HG02798 (cell line): Measurements from ENCODE around the gene HCFC1.

Experiments
- ATAC-seq: cut with Tn5 transposase; IDR thresholded peaks from one replicate; pipeline ENCODE4 v1.9.1; 2021; ENCODE audit warnings: mild to moderate bottlenecking; ENCODE audit not compliant: unreplicated experiment, poor library complexity

Gene HCFC1

GRCh38 chrX:153971450-153972367 is at the start of gene HCFC1:
Gene HCFC1, minus strand, starts transcription at chrX:153971818. Its CDS starts 978 bp downstream, at chrX:153970840.
- peak; percentile 45 for ATAC-seq

GRCh38 chrX:154021131-154021611 is 49.6 kb upstream of the HCFC1 start:
- no peak for ATAC-seq

DNA sequence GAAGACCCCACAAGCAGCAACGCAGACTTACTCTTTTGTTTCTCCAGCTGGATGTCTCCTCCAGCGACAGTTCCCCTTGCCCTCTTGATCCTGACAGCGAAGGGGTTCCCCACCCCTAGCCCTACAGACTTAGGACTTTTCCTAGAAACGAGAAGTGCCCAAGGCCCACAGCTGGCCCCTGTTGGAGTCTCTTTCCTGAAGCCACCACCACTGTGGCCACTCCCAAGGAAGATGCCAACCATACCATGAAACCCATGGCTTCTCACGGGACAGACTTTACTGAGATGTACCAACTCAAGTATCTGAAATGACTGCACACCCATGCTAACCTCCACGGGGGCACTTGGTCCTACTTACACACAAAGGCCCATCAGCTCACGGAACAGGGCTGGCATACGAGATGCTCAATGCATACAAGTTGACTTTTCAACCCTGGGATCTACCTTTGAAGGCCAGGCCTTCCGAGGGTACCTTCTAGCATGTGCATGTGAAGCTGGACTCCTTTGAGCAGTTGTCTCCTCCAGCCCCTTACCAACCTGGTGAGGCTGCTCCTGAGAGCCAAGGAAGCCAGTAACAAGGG is 49.0 kb upstream of the HCFC1 start:
- no peak for ATAC-seq

DNA sequence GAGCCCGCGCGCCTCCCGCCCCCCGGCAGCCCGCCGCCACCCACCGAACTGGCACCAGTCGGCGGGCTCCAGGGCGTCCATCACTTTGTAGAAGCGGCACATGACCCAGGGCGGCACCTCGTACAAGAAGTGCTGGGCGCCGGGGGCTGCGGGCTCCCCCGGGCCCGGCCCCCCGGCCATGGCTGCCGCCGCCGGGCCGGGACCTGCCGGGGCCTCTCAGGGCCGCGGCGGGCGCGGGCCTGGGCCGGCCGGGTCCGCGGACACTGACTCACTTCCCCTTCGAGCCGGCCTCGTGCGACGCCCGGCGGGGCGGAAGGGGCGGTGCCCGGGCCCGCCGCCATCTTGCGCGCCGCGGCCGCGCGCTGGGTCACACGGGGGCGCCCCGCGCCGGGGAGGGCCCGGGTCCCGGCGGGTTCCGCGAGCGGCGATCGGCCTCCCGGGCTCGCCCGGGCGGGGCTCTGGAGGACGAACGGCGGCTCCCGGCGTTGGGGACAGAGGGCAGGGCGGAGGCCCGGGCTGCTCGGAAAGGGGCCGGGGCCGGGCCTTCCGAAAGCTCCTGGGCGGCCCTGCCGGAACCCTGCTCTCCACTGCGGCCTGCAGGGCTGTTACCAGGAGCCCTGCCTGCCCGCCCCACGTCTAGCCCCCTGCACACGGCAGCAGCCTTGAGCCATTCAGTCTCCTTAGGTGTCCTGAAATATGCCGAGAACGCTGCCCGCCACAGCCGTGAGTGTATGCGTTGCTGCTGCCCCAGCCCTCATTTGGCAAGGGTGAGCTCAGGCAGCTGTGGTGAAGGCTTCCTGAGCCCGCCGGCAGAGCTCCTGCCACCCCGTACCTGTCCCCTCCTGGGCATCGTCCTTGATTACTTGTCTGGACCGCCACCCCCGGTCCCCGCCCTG is 48.3 kb upstream of the HCFC1 start, which contains the start of gene IRAK1:
Gene IRAK1, minus strand, starts transcription at position 270 of the 896 bp plus-strand sequence. Its CDS starts 90 bp downstream, at position 180.
- peak; percentile 78 for ATAC-seq

DNA sequence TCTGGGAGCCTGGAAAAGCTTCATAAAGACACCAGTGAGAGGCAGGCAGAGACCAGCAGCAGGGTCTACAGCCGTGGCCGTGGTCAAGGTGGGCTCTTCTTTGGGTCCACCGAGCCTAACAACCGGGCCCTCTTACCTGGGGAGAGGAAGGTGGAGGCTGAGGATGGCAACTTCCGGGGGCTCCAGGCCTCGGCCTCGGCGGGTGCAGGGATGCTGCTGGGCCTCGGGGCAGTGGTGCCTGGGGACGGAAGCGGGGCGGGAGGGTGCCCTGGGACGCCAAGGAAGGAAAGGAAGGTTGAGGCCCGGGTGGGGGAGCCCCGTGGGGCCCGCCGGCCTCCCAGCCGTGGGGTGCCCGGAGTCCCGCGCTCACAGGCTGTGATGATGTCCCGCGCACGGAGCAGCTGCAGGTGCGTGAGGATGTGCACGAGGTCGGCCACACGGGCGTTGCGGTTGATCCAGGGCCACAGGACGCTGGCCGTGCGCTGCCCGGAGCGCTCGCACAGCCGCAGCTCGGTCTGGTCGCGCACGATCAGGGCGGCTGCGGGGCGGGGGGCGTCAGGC is 47.5 kb upstream of the HCFC1 start:
- no peak for ATAC-seq

- no peak for ATAC-seq
Observed at GRCh38 chrX:154018518-154019060, 47.0 kb upstream of the HCFC1 start.

GRCh38 chrX:154017766-154018517 is 46.3 kb upstream of the HCFC1 start:
- no peak for ATAC-seq

DNA sequence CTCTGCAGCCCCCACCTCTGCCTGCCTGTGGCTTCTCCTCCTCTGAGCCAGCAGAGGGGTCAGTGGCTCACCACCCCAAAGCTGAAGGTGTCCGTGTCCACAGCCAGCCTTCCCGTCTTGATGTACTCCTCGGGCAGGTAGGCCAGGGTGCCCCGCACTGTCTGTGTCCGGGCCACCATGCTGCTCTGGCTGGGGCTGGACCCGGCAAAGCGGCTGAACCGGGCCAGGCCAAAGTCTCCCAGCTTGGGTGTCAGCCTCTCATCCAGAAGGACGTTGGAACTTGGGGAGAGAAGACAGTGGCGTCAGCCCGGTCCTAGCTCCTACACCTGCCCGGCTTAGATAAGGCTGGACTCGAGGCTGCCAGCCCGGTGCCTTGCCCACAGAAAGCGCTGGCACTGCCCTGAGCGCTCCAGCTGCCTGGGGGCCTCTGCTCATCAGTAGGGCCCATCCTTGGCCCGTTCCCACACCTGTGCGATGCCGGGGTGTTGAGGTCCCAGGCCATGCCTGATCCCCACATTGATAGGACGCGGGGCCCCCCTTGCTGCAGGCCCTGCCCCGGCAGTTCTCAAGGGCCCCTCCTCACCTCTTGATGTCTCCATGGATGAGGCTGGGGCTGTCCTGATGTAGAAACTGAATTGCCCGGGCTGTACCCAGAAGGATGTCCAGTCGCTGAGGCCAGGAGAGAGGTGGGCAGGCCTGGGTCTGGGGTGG is 44.9 kb upstream of the HCFC1 start:
- no peak for ATAC-seq

GRCh38 chrX:154015581-154016264 is 44.1 kb upstream of the HCFC1 start:
- ATAC-seq = no peak

GRCh38 chrX:154014429-154015380 is 43.1 kb upstream of the HCFC1 start:
- no peak for ATAC-seq

DNA sequence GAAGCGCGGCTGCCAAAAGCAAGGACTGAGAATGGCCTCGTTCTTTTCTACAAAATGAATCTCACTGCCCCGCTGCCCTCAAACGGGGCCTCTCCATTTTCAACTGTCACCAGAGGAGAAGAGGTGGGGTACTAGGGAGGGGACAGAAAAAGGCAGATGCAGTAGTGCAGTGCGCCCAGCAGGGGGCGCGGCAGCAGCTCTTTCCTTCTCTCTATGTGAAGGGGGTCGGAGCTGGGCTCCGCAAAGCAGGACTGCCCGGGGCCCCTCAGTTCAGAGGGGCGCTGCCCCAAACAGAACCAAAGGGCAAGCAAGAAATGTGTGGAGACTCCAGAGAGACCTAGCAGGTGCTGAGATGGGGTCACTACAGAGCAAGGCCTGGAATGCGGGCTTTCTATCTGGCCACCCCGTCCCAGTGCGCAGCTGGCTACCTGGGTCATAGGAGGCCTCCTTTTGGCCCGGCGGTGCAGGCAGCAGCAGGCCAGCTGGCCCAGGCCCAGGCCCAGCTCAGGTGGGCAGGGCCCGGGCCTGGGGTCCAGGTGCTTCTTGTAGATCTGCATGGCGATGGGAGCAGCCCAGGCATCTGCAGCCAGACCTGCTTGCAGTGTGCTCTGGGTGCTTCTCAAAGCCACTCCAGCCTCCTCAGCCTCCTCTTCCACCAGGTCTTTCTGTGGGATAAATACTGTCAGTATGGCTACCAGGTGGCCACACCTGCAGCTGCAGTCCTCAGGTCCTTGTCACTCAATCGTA is 42.2 kb upstream of the HCFC1 start:
- no peak for ATAC-seq

- no peak for ATAC-seq
Observed at GRCh38 chrX:154013001-154013421, 41.4 kb upstream of the HCFC1 start.

GRCh38 chrX:154012336-154012991 is 40.8 kb upstream of the HCFC1 start:
- no peak for ATAC-seq

- ATAC-seq = no peak
Observed at GRCh38 chrX:154011376-154012335, 40.0 kb upstream of the HCFC1 start.
